Measurements from ENCODE around the gene MAX.
"Not testable (repeated sequence)": the region's sequence is repeated elsewhere in the genome, so short reads cannot be mapped to it uniquely, and the experiment has no call there.

The MAX gene

DNA sequence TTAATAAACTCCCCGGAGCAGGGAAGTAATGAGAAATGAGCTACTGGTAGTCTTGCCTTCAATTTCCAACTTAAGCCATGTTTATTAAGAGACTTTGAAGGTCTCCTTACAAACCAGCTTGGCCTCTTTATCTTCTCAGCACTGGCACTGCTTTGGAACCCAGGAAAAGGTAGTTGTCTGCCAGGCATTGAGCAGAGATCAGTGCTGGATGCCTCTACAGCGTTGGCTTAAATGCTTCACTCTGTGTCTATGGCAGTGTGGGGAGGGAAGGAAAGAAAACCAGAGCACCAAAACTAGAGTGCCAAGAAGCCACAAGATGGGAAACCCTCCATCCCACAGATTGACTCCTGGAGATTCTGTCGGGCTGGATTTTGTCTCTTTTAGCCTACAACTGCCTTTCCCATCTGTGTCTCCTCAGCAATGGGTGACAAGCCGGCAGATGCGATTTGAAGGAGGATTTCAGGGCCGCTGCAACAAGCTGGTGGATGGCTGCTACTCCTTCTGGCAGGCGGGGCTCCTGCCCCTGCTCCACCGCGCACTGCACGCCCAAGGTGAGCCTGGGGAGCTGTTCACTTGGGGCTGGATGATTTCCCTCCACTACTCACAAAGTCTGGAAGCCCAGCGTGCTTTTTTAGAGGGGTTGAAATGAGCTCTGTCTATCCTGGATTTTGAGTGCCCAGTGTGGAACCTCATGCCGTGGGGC is 58.3 kb downstream of the MAX start:
- Histone ChIP-seq H3K9ac (ENCODE audit: low read depth, low read length) (no peak overlapping the region), H3K27me3 (ENCODE audit: insufficient read depth, low read length) (no peaks in the 10 kb centered on the region), H3K9me3 (ENCODE audit: insufficient read depth, low read depth, low read length) (no peaks in the 10 kb centered on the region), H3K36me3 (ENCODE audit: insufficient read depth, low read length) (peaks cover 44% of the 10 kb centered on the region), H3K4me1 (ENCODE audit: insufficient read depth, low read length) (0 out of 2 replicates have a peak, but pooled peaks cover 6% of the 10 kb centered on the region), H3K27ac (ENCODE audit: low read depth, low read length) (no peak overlapping the region), H3K4me3 (ENCODE audit: low read length) (no peak overlapping the region)
- WGBS, result 92% methylated on average over 11 of the region's 12 CpGs

DNA sequence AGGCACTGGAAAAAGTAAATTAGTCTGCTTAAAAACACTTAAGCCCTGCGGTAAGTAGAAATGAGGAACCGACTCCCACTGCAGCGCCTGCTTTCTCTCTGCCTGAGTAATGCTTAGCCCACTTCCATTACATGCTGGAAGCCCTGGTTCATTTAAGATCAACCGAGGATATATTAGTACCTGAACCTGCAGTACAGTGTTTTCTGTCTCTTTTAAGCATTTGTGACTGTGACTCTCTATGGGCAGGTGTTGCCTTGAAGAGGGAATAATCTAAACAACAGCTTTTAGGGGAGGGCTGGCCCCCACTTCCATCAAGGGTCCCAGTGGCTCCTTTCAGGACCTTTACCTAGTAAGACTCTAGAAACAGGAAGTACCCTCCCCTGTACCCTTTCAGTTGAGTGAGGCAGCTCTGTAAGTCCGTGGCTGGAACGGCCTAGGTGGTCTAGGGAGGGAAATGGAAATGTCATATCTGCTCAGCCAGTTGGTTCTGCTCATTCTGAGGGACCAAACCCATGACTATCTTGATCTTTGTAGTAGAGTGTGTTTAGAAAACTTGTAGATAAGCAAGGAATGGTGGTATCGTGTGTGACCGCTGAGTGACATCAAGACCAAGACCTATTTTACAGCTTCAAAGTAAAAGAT is 59.5 kb downstream of the MAX start:
- Histone ChIP-seq H3K36me3 (ENCODE audit: insufficient read depth, low read length) (peaks cover 41% of the 10 kb centered on the region), H3K27ac (ENCODE audit: low read depth, low read length) (no peak overlapping the region), H3K4me3 (ENCODE audit: low read length) (no peak overlapping the region), H3K9me3 (ENCODE audit: insufficient read depth, low read depth, low read length) (no peaks in the 10 kb centered on the region), H3K4me1 (ENCODE audit: insufficient read depth, low read length) (0 out of 2 replicates have a peak, but pooled peaks cover 6% of the 10 kb centered on the region), H3K27me3 (ENCODE audit: insufficient read depth, low read length) (no peaks in the 10 kb centered on the region), H3K9ac (ENCODE audit: low read depth, low read length) (no peak overlapping the region)
- 84% methylated on average over 8 of the region's 8 CpGs for WGBS

DNA sequence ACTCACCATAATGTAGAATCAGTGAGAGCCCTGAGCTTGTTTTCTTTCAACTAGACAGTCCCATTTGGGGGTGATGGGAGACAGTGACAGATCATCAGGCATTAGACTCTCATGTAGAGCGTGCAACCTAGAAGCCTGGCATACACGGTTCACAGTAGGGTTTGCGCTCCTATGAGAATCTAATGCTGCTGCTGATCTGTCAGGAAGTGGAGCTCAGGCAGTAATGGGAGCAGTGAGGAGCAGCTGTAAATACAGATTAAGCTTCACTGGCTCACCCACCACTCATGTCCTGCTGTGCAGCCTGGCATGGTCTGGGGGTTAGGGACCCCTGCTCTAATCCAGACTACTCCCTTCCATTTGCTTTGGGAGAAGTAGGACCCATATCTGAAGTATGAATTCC is 60.0 kb downstream of the MAX start:
- Histone ChIP-seq H3K27ac (ENCODE audit: low read depth, low read length) (no peak overlapping the region), H3K9me3 (ENCODE audit: insufficient read depth, low read depth, low read length) (no peaks in the 10 kb centered on the region), H3K4me1 (ENCODE audit: insufficient read depth, low read length) (0 out of 2 replicates have a peak, but pooled peaks cover 2% of the 10 kb centered on the region), H3K27me3 (ENCODE audit: insufficient read depth, low read length) (no peaks in the 10 kb centered on the region), H3K36me3 (ENCODE audit: insufficient read depth, low read length) (peaks cover 41% of the 10 kb centered on the region), H3K4me3 (ENCODE audit: low read length) (no peak overlapping the region), H3K9ac (ENCODE audit: low read depth, low read length) (no peak overlapping the region)
- 94% methylated on average over 3 of the region's 3 CpGs for WGBS

DNA sequence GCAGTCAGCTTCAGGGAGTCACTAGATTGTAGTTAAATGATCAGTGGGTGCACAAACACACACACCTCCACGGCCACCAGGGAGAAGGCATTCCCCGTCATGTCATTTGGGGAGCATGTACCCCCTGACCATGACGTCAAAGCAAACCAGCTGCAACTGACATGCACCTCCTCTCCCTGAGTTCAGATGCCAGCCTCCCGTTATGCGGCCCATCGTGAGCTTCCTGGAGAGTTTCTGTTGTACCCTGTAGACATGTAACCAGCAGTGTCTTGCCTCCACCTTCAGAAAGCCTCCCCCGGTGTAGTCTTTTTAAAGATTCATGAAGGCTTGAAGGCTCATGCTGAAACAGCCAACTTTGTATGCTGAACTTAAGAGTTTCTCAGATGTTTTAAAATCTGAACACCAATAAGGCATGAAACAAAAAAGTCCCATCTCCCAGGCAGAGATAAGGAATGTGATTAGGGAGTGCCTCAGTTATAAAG is 60.8 kb downstream of the MAX start:
- Histone ChIP-seq H3K27ac (ENCODE audit: low read depth, low read length) (no peak overlapping the region), H3K9ac (ENCODE audit: low read depth, low read length) (no peak overlapping the region), H3K4me1 (ENCODE audit: insufficient read depth, low read length) (no peaks in the 10 kb centered on the region), H3K4me3 (ENCODE audit: low read length) (no peak overlapping the region), H3K9me3 (ENCODE audit: insufficient read depth, low read depth, low read length) (no peaks in the 10 kb centered on the region), H3K36me3 (ENCODE audit: insufficient read depth, low read length) (peaks cover 35% of the 10 kb centered on the region), H3K27me3 (ENCODE audit: insufficient read depth, low read length) (no peaks in the 10 kb centered on the region)
- 95% methylated on average over 7 of the region's 7 CpGs for WGBS

DNA sequence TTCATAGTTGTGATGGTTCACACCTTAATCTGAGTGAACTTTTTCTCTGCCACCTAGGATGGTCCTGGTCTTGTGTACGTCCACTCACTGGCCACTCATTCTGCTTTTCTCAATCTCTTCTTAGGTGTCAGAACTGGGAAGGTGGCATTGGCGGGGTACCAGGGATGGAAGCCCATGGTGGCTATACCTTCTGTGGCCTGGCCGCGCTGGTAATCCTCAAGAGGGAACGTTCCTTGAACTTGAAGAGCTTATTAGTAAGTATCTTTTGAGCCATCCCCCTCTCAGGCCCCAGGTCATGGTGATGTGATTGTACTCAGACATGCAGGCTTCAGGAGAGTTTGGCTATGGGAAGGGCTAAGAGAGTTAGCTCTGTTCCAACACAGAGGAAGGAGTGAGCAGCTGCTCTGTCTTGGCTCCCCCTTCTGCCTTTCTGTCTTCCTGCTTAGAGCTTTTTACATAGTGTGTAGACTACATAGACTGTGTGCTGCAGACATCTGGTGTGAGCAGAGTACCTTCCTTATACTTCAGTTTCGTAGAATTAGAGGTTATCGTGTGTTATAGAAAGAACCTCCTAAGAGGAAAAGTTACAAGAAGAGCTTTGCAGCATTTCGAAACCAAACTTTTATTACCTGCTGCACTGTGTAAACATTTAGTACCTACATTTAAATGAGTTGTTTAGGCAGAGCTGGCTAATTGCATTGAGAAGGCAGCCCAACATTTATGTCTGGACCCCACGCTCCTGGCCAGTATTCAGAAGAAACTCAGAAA is 61.5 kb downstream of the MAX start:
- Histone ChIP-seq H3K4me1 (ENCODE audit: insufficient read depth, low read length) (no peaks in the 10 kb centered on the region), H3K9me3 (ENCODE audit: insufficient read depth, low read depth, low read length) (no peaks in the 10 kb centered on the region), H3K27me3 (ENCODE audit: insufficient read depth, low read length) (no peaks in the 10 kb centered on the region), H3K27ac (ENCODE audit: low read depth, low read length) (no peak overlapping the region), H3K4me3 (ENCODE audit: low read length) (no peak overlapping the region), H3K36me3 (ENCODE audit: insufficient read depth, low read length) (peaks cover 35% of the 10 kb centered on the region), H3K9ac (ENCODE audit: low read depth, low read length) (no peak overlapping the region)
- WGBS, result 90% methylated on average over 9 of the region's 9 CpGs

DNA sequence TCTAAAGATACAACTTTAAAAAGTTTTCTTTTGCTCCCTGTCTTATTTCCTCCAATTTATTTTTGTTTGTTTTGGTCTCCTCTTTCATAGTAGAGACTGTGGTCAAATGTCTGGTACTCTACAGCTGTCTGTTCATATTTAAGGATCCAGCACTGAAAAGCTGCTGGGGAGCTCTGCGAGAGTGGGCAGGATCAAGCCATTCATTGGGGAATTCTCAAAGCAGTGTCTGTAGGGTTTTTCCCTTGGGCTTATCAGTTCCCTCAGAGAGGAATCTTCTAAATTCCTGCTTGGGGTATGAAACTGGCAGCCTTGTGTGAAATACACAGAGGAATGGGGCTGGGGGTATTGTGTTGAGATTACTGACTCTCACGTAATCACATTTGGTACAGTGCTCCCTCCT is 63.4 kb downstream of the MAX start:
- no peaks in the 10 kb centered on the region for H3K27me3 ChIP-seq (ENCODE audit: insufficient read depth, low read length)
- H3K9ac ChIP-seq (ENCODE audit: low read depth, low read length), result no peak overlapping the region
- H3K4me1 ChIP-seq (ENCODE audit: insufficient read depth, low read length), result no peaks in the 10 kb centered on the region
- 98% methylated on average over 2 of the region's 2 CpGs for WGBS
- no peak overlapping the region for H3K27ac ChIP-seq (ENCODE audit: low read depth, low read length)
- H3K36me3 ChIP-seq (ENCODE audit: insufficient read depth, low read length), result peaks cover 30% of the 10 kb centered on the region
- H3K9me3 ChIP-seq (ENCODE audit: insufficient read depth, low read depth, low read length), result no peaks in the 10 kb centered on the region
- no peak overlapping the region for H3K4me3 ChIP-seq (ENCODE audit: low read length)

DNA sequence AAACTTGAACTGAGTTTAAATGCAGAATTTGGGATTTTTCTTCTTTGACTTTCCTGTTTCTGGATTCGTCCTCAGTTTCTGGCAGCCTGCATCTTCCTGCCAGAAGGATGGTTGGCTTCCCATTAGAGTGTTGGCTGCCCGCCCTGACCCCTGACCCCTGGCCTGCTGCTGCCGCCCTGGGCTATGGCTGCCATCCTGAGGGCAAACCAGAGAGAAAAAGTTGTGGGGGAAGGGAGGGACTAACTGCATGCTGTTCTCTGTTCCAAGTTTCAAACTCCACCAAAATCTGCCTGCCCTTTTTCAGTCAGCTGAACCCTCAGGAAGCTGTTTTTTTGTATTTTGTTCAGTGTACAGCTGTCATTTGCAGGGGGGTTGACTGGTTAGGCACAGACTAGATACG is 67.3 kb downstream of the MAX start:
- 92% methylated on average over 4 of the region's 4 CpGs for WGBS
- Histone ChIP-seq H3K9ac (ENCODE audit: low read depth, low read length) (no peak overlapping the region), H3K27me3 (ENCODE audit: insufficient read depth, low read length) (no peaks in the 10 kb centered on the region), H3K4me1 (ENCODE audit: insufficient read depth, low read length) (no peaks in the 10 kb centered on the region), H3K36me3 (ENCODE audit: insufficient read depth, low read length) (peaks cover 31% of the 10 kb centered on the region), H3K4me3 (ENCODE audit: low read length) (no peak overlapping the region), H3K27ac (ENCODE audit: low read depth, low read length) (no peak overlapping the region), H3K9me3 (ENCODE audit: insufficient read depth, low read depth, low read length) (no peaks in the 10 kb centered on the region)

DNA sequence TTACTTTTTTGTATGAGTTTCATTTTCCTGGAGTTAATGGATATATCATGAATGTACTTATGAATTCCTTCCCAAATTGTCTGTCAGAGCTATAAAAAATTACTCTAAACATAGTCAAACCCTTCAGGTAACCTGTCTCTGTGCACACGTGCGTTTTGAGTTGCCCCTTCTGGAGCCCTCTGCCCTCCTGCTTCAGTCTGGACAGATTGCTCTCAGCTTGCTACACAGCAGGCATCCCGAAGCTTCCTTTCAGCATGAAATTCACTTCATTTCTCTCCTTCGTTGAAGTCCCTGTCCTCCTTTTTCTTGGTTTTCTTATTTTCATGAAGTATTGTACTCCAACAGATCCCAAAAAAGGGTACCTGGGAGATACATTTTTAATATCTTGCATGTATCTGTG is 68.3 kb downstream of the MAX start:
- Histone ChIP-seq H3K27ac (ENCODE audit: low read depth, low read length) (no peak overlapping the region), H3K9me3 (ENCODE audit: insufficient read depth, low read depth, low read length) (no peaks in the 10 kb centered on the region), H3K4me1 (ENCODE audit: insufficient read depth, low read length) (no peaks in the 10 kb centered on the region), H3K36me3 (ENCODE audit: insufficient read depth, low read length) (peaks cover 37% of the 10 kb centered on the region), H3K27me3 (ENCODE audit: insufficient read depth, low read length) (no peaks in the 10 kb centered on the region), H3K9ac (ENCODE audit: low read depth, low read length) (no peak overlapping the region), H3K4me3 (ENCODE audit: low read length) (no peak overlapping the region)
- 95% methylated on average over 4 of the region's 4 CpGs for WGBS

DNA sequence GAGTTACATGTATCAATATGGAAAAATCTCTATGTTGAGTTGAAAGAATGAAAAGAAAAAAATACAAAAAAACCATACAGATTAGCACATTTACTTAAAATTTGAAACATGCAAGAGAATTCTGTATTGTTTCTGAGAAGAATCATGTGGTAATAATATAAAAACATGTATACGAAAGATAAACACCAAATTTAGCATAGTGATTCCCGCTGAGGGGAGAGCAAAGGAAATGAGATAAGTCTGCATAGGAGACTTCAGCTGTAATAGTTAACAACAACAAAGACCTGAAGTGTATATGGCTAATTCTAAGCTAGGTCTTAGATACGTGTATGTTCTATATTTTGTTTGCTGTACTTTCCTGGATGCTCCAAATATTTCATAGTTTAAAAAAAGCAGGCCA is 69.1 kb downstream of the MAX start:
- Histone ChIP-seq H3K9me3 (ENCODE audit: insufficient read depth, low read depth, low read length) (no peaks in the 10 kb centered on the region), H3K4me3 (ENCODE audit: low read length) (no peak overlapping the region)
- 88% methylated on average over 3 of the region's 3 CpGs for WGBS

DNA sequence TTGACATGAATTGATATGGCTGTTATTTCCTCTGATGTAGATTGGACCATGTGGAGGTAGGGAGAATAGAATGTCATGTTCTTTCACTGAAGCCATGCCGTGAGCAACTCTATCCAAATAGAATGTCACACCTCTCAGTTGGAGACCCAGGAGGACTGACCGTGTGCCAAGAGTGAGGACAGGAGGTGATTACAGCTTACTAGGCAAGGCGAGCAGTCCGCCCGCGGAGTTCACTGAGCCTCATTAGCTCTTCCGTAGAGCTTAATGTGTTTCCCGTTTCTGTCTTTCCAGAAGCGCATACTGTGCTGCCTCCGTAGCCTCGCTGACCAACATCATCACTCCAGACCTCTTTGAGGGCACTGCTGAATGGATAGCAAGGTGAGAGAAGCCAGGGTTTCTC is 70.0 kb downstream of the MAX start:
- 96% methylated on average over 11 of the region's 11 CpGs for WGBS
- Histone ChIP-seq H3K9me3 (ENCODE audit: insufficient read depth, low read depth, low read length) (no peaks in the 10 kb centered on the region), H3K4me1 (ENCODE audit: insufficient read depth, low read length) (no peaks in the 10 kb centered on the region), H3K27me3 (ENCODE audit: insufficient read depth, low read length) (no peaks in the 10 kb centered on the region), H3K9ac (ENCODE audit: low read depth, low read length) (no peak overlapping the region), H3K36me3 (ENCODE audit: insufficient read depth, low read length) (peaks cover 52% of the 10 kb centered on the region), H3K27ac (ENCODE audit: low read depth, low read length) (no peak overlapping the region), H3K4me3 (ENCODE audit: low read length) (no peak overlapping the region)

More for the DNA sequence above, 69.1 kb downstream of the MAX start:
- Histone ChIP-seq H3K27me3 (ENCODE audit: insufficient read depth, low read length) (no peaks in the 10 kb centered on the region), H3K27ac (ENCODE audit: low read depth, low read length) (no peak overlapping the region), H3K4me1 (ENCODE audit: insufficient read depth, low read length) (no peaks in the 10 kb centered on the region), H3K36me3 (ENCODE audit: insufficient read depth, low read length) (peaks cover 44% of the 10 kb centered on the region), H3K9ac (ENCODE audit: low read depth, low read length) (no peak overlapping the region)

DNA sequence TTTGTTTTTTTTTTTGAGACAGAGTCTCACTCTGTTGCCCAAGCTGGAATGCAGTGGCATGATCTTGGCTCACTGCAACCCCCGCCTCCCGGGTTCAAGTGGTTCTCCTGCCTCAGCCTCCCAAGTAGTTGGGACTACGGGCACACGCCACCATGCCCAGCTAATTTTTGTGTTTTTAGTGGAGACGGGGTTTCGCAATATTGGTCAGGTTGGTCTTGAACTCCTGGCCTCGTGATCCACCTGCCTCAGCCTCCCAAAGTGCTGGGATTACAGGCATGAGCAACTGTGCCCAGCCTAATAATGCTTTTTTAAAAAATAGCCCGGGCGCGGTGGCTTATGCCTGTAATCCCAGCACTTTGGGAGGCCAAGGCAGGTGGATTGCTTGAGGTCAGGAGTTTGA is 71.0 kb downstream of the MAX start:
- not testable (repeated sequence) for H3K27me3 ChIP-seq (ENCODE audit: insufficient read depth, low read length); H3K9me3 ChIP-seq (ENCODE audit: insufficient read depth, low read depth, low read length); H3K4me3 ChIP-seq (ENCODE audit: low read length); H3K9ac ChIP-seq (ENCODE audit: low read depth, low read length); H3K4me1 ChIP-seq (ENCODE audit: insufficient read depth, low read length); H3K27ac ChIP-seq (ENCODE audit: low read depth, low read length)
- WGBS, result 98% methylated on average over 10 of the region's 10 CpGs
- H3K36me3 ChIP-seq (ENCODE audit: insufficient read depth, low read length), result peaks cover 58% of the 10 kb centered on the region
